ENCODE results near the gene RACGAP1.

DNA sequence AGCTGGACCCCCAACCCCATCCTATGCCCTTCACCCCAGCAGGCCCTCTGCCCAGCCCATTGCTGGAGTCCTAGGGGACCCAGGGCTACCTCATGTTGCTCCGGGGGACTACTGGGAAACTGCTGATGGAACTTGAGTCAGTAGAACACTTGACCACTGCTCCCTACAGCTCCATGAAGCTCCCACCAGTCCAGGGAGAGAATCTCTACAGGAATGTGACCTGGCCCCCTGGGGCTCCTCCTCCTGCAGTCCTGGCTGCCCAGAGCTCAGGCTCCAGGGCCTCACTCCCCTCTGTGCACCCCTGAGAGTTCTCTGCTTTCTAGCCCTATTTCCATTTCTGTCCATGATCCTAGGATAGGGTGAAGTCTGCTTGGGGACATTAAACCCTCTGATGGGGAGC lies 85.6 kb downstream of the RACGAP1 start:
- TF ChIP-seq, protein P1, sequence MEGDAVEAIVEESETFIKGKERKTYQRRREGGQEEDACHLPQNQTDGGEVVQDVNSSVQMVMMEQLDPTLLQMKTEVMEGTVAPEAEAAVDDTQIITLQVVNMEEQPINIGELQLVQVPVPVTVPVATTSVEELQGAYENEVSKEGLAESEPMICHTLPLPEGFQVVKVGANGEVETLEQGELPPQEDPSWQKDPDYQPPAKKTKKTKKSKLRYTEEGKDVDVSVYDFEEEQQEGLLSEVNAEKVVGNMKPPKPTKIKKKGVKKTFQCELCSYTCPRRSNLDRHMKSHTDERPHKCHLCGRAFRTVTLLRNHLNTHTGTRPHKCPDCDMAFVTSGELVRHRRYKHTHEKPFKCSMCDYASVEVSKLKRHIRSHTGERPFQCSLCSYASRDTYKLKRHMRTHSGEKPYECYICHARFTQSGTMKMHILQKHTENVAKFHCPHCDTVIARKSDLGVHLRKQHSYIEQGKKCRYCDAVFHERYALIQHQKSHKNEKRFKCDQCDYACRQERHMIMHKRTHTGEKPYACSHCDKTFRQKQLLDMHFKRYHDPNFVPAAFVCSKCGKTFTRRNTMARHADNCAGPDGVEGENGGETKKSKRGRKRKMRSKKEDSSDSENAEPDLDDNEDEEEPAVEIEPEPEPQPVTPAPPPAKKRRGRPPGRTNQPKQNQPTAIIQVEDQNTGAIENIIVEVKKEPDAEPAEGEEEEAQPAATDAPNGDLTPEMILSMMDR (IDR thresholded peaks at IDR 0.05; ENCODE audit: insufficient read depth, low read depth, low read length), result no peak
- no peak for TF ChIP-seq EZH2 (IDR thresholded peaks at IDR 0.05; ENCODE audit: insufficient read depth, low read length)

Measured in astrocyte (in vitro differentiated cells and primary cell).